ENCODE results near the gene PDHX.

DNA sequence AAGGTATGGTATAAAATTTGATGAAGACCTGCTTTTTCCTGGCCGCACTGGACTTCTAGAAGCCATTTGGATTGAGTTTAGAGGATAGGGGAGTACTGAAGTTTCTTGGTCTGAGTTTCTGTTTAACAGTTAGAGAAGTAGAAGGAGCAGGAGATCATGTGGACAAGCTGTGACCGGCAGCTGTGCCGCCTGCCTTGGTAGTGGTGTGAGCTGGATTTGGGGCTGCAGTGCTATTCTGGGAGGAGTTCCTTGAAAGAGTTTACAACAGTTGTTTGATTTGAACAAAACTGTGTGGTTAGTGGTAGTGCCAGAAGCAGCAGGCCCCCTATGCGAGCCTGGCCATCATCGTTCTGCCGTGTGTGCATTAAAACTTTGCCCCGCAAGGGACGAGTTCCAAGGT, 105.2 kb downstream of the PDHX start:
- TF ChIP-seq EZH2 (IDR thresholded peaks at IDR 0.05) (no peak), POLR2AphosphoS5 (IDR thresholded peaks at IDR 0.05; ENCODE audit: borderline replicate concordance, low read depth, low read length) (no peak)

Measured in SK-N-MC (cell line).